ENCODE results near the gene GSDME. TPM values are rescaled to one million over a fixed set of nuclear protein-coding genes. Genes with fewer than 3 reads are reported as not detected.

GSDME gene
- total and polyA plus RNA-seq, 4 donors = 3.2 to 4.0 (median 3.7) TPM

DNA sequence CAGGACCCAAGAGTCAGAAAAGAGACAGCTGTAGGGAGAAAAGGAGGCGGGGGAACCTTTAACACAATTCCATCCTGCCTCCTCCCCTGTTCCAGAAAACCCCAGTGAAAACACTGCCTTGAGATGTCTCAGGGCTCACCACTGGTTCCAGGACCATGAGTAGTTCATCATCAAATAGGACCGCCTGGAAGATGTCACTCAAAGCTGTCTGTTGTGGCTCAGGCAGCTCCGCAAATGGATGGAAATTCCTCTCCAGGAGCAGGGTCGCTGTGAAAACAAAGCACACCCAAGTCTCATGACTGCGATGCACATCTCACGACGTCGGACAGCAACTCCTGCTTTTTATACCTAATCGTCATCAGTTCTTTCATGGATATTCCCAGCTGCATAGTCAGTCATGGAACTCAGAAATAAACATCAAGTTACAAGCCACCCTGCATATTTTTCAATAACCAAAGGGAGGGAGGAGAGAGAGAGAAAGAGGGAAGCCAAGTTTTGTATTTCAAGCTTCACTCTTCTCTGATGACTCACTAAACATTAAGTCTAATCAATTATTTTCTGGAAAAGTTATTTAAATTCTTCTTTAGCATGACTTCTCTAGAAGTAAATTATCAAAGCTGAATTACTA is 49.2 kb downstream of the GSDME start:
- H3K4me3 ChIP-seq (ENCODE audit: low read depth in 1 of 3, low read length in 3 of 3) = no peak overlapping the region
- no peaks in the 10 kb centered on the region for H3K27me3 ChIP-seq (ENCODE audit: control insufficient read depth in 4 of 4, insufficient read depth in 4 of 4, low read length in 3 of 4)
- no peak for DNase-seq (ENCODE audit: low spot score)
- 80% methylated on average over 9 of the region's 9 CpGs for WGBS
- no peaks in the 10 kb centered on the region for H3K4me1 ChIP-seq (ENCODE audit: control insufficient read depth in 4 of 4, insufficient read depth in 4 of 4, low read length in 3 of 4)
- H3K9ac ChIP-seq (ENCODE audit: low read depth in 1 of 2, low read length in 2 of 2) = no peak overlapping the region
- TF ChIP-seq RXRA (IDR thresholded peaks at IDR 0.05) = no peak
- no peak for TF ChIP-seq NR2F2 (IDR thresholded peaks at IDR 0.05)
- TF ChIP-seq RAD21 (IDR thresholded peaks at IDR 0.05) = no peak
- TF ChIP-seq TAF1 (conservative IDR thresholded peaks at IDR 0.05) = no peak
- TF ChIP-seq, protein P1, sequence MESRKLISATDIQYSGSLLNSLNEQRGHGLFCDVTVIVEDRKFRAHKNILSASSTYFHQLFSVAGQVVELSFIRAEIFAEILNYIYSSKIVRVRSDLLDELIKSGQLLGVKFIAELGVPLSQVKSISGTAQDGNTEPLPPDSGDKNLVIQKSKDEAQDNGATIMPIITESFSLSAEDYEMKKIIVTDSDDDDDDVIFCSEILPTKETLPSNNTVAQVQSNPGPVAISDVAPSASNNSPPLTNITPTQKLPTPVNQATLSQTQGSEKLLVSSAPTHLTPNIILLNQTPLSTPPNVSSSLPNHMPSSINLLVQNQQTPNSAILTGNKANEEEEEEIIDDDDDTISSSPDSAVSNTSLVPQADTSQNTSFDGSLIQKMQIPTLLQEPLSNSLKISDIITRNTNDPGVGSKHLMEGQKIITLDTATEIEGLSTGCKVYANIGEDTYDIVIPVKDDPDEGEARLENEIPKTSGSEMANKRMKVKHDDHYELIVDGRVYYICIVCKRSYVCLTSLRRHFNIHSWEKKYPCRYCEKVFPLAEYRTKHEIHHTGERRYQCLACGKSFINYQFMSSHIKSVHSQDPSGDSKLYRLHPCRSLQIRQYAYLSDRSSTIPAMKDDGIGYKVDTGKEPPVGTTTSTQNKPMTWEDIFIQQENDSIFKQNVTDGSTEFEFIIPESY (IDR thresholded peaks at IDR 0.05) = no peak
- TF ChIP-seq GABPA (IDR thresholded peaks at IDR 0.05 in 1 of 2, conservative IDR thresholded peaks at IDR 0.05 in 1 of 2) = no peak
- no peak for TF ChIP-seq FOXA1 (IDR thresholded peaks at IDR 0.05)
- TF ChIP-seq, protein P2, sequence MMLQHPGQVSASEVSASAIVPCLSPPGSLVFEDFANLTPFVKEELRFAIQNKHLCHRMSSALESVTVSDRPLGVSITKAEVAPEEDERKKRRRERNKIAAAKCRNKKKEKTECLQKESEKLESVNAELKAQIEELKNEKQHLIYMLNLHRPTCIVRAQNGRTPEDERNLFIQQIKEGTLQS (IDR thresholded peaks at IDR 0.05) = no peak
- TF ChIP-seq YY1 (IDR thresholded peaks at IDR 0.05) = no peak
- no peak for TF ChIP-seq EGR1 (IDR thresholded peaks at IDR 0.05; ENCODE audit: low read depth in 2 of 2)
- TF ChIP-seq SP1 (IDR thresholded peaks at IDR 0.05) = no peak
- TF ChIP-seq, protein P3, sequence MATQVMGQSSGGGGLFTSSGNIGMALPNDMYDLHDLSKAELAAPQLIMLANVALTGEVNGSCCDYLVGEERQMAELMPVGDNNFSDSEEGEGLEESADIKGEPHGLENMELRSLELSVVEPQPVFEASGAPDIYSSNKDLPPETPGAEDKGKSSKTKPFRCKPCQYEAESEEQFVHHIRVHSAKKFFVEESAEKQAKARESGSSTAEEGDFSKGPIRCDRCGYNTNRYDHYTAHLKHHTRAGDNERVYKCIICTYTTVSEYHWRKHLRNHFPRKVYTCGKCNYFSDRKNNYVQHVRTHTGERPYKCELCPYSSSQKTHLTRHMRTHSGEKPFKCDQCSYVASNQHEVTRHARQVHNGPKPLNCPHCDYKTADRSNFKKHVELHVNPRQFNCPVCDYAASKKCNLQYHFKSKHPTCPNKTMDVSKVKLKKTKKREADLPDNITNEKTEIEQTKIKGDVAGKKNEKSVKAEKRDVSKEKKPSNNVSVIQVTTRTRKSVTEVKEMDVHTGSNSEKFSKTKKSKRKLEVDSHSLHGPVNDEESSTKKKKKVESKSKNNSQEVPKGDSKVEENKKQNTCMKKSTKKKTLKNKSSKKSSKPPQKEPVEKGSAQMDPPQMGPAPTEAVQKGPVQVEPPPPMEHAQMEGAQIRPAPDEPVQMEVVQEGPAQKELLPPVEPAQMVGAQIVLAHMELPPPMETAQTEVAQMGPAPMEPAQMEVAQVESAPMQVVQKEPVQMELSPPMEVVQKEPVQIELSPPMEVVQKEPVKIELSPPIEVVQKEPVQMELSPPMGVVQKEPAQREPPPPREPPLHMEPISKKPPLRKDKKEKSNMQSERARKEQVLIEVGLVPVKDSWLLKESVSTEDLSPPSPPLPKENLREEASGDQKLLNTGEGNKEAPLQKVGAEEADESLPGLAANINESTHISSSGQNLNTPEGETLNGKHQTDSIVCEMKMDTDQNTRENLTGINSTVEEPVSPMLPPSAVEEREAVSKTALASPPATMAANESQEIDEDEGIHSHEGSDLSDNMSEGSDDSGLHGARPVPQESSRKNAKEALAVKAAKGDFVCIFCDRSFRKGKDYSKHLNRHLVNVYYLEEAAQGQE (IDR thresholded peaks at IDR 0.05) = no peak
- TF ChIP-seq, protein P4, sequence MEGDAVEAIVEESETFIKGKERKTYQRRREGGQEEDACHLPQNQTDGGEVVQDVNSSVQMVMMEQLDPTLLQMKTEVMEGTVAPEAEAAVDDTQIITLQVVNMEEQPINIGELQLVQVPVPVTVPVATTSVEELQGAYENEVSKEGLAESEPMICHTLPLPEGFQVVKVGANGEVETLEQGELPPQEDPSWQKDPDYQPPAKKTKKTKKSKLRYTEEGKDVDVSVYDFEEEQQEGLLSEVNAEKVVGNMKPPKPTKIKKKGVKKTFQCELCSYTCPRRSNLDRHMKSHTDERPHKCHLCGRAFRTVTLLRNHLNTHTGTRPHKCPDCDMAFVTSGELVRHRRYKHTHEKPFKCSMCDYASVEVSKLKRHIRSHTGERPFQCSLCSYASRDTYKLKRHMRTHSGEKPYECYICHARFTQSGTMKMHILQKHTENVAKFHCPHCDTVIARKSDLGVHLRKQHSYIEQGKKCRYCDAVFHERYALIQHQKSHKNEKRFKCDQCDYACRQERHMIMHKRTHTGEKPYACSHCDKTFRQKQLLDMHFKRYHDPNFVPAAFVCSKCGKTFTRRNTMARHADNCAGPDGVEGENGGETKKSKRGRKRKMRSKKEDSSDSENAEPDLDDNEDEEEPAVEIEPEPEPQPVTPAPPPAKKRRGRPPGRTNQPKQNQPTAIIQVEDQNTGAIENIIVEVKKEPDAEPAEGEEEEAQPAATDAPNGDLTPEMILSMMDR (IDR thresholded peaks at IDR 0.05; ENCODE audit: low read depth, low read length, missing input control) = no peak
- TF ChIP-seq HNF4A (conservative IDR thresholded peaks at IDR 0.05) = no peak
- no peak for TF ChIP-seq HNF4G (IDR thresholded peaks at IDR 0.05)
- TF ChIP-seq, protein P5, sequence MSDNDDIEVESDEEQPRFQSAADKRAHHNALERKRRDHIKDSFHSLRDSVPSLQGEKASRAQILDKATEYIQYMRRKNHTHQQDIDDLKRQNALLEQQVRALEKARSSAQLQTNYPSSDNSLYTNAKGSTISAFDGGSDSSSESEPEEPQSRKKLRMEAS (IDR thresholded peaks at IDR 0.05) = no peak
- no peak for TF ChIP-seq JUND (IDR thresholded peaks at IDR 0.05)
- no peaks in the 10 kb centered on the region for H3K36me3 ChIP-seq (ENCODE audit: control insufficient read depth in 4 of 4, insufficient read depth in 3 of 4, low read depth in 1 of 4, low read length in 3 of 4)
- H3K9me3 ChIP-seq (ENCODE audit: control insufficient read depth in 4 of 4, low read length in 3 of 4) = no peaks in the 10 kb centered on the region
- no peak overlapping the region for H3K27ac ChIP-seq (ENCODE audit: low read depth in 1 of 2, low read length in 2 of 2)

All from liver (tissue), 9 donors.